HG03108 (cell line): ENCODE data around the gene SLC40A1.

Experiments used
- ATAC-seq: cut with Tn5 transposase; IDR thresholded peaks from one replicate; pipeline ENCODE4 v1.9.1; 2021; ENCODE audit warnings: moderate library complexity; ENCODE audit not compliant: unreplicated experiment

SLC40A1 gene, protein sequence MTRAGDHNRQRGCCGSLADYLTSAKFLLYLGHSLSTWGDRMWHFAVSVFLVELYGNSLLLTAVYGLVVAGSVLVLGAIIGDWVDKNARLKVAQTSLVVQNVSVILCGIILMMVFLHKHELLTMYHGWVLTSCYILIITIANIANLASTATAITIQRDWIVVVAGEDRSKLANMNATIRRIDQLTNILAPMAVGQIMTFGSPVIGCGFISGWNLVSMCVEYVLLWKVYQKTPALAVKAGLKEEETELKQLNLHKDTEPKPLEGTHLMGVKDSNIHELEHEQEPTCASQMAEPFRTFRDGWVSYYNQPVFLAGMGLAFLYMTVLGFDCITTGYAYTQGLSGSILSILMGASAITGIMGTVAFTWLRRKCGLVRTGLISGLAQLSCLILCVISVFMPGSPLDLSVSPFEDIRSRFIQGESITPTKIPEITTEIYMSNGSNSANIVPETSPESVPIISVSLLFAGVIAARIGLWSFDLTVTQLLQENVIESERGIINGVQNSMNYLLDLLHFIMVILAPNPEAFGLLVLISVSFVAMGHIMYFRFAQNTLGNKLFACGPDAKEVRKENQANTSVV

DNA sequence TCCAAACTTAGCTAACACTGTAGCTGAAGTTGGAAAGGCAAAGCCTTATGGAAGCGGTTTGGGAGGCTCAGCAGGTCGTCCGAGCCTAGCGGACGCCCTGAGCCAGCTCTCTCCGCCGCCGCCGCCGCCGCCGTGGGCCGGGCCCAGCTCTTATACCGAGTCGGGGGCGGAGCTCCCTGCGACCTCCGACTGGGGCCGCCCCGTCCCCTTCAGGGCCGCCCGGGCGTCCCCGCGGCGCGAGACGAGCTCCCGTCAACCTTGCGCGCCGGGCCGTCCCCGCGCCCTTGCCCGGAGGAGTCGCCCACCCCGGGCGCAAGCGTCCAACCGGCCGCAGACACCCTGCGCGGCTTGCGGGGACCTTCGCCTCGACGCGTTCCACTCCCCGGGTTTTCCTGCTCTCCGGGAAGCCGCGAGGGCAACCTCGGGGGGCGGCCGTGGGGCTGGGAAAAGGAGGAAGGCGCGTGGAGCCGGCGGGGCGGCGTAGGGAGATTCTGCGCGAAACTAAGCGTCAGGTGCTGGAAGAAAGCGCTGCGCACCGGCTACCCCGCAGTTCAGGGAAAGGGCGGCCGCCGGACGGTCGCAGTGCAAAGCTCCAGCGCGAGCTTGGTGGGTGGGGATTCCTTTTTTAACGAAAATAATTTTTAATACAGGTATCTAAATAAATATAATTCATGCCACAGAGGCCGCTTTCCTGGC, at the start of gene SLC40A1:
TSS of gene SLC40A1 (minus strand) at position 129 of the 696 bp plus-strand sequence. CDS start 326 bp downstream, outside the sequence.
- peak; percentile 59 for ATAC-seq

GRCh38 chr2:189629531-189630453, 49.2 kb upstream of the SLC40A1 start:
- no peak for ATAC-seq

GRCh38 chr2:189628817-189629530, 48.4 kb upstream of the SLC40A1 start:
- no peak for ATAC-seq

GRCh38 chr2:189627789-189628188, 47.2 kb upstream of the SLC40A1 start:
- ATAC-seq, result no peak

DNA sequence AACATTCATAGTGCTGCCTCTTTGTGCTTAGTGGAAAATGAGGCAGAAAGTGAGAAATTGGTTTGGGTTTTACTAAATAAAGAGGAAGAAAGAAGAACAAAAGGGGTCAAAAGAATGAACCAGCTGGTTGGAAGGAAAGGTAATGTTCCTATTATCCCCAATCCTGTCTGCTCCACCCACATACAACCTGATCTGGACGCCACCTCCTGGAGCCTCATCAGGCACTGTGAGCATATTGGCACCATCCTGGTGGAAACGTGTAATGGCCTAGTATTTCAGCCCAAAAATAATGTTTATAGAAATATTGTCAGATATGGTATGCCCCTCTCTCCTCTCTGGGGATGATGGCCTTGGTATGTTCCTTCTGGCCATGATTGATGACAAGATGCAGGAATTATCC, 45.0 kb upstream of the SLC40A1 start:
- no peak for ATAC-seq

- no peak for ATAC-seq
Observed at GRCh38 chr2:189624648-189625355, 44.2 kb upstream of the SLC40A1 start.

- ATAC-seq, result no peak
Observed at GRCh38 chr2:189623049-189623448, 42.5 kb upstream of the SLC40A1 start.

DNA sequence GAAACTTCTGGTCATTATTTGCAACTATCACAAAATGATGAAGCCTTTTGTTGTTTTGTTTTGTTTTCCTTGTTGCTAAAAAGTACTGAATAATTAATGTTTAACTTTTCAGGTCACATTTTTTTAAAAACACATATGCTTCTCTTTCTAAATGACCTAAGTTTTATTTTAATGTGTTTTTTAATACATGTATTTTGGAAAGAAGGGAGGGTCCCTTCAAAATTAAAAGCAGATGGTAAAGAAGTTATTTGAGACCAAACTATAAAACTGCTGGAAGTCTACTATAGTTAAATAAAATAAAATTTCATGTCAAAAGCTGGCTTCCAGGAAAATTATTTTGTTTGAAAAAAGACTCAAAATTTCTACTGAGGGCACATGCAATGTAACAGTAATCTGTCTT, 41.2 kb upstream of the SLC40A1 start:
- no peak for ATAC-seq

- ATAC-seq, result no peak
Observed at GRCh38 chr2:189618197-189618596, 37.6 kb upstream of the SLC40A1 start.

GRCh38 chr2:189614585-189614984, 34.0 kb upstream of the SLC40A1 start:
- ATAC-seq, result no peak

GRCh38 chr2:189613650-189614420, 33.2 kb upstream of the SLC40A1 start:
- no peak for ATAC-seq

DNA sequence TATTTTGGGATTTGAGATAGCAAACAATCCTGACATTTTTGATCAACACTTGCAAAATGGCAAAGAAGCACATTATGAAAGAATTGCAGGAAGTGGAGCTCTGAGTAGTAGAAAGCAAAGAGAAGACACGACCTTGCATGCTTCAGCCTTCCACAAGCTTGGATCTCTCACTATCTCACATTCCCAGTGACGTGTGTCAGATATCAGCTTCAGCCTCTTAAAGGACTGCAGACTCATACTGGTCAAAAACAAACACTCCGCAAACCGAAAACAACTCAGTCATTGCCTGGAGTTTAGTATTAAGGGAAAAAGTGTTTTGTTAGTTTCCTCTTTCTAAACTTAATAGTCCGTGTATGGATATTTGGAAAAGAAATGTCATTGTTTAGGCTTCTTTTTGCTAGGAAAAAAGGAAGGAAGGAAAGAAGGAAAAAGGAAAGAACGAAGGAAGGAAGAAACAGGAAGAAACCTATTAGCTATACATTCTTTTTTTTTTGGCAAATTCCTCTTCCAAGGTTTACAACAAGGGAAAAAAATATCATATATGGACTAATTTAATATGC, 32.6 kb upstream of the SLC40A1 start:
- ATAC-seq, result no peak

- no peak for ATAC-seq
Observed at GRCh38 chr2:189610700-189611099, 30.1 kb upstream of the SLC40A1 start.

DNA sequence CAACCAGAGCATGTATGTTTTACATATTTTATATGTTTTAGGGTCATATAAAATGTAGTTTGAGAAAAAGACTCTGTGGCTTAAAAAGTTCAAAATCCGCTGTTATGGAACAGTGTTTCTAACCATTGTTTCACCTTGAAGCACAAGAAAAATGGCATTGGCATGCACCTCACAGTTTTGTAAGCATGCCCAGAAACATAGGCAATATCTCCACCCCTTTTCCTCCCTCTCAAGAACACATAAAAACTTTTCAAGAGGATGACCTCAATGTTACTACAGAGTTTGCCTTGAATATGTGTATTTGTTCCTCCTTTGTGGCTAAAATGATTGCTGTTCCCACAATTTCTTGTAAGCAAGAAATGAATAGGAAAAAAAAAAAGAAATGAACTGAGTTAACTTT, 29.3 kb upstream of the SLC40A1 start:
- no peak for ATAC-seq

- ATAC-seq, result no peak
Observed at GRCh38 chr2:189609423-189609816, 28.8 kb upstream of the SLC40A1 start.

DNA sequence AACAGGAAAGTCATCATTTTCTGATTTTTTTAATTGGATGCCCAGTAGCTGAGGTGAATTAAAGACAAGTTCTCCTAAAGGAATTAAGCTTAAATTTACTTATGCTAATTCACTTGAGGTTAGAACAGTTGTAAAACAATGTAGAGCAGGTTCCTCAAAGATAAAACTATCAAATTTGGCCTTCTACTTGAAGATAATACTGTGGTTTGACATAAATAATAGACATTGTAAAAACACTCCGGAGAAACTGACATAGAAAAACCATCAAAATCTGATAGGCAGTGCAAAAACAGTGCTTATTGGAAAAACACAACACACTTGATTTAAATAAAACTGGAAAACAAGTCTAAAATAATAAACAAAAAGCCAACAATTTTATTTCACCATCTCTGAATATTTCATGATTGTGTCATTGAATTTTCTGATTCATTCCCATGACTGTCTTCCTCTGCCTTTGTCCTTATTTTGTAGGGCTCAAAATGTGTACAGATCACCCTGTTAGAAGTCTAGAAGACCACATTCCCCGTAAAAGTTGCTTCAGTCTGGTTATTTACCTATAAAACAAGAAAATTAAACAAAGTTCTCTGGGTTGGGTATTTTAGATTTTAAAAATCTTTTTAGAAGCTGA, 28.3 kb upstream of the SLC40A1 start:
- no peak for ATAC-seq

DNA sequence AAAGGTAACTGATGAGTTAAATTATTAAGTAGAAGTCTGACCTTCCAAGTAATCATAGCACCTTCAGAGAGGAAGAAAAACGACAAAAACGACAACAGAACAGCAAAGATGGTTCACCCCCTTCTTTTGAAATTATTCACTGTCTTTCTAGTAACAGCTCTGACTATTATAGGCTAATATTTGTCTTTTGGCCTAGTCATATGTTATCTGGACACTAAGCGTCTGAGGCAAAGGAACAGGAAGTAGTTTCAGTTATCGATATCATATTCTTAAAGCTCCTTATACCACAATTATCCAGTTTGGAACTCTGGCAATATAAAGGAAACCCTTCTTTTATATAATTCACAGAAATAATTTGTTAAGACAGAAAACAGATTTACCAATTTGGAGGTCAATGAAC, 27.6 kb upstream of the SLC40A1 start:
- ATAC-seq, result no peak

DNA sequence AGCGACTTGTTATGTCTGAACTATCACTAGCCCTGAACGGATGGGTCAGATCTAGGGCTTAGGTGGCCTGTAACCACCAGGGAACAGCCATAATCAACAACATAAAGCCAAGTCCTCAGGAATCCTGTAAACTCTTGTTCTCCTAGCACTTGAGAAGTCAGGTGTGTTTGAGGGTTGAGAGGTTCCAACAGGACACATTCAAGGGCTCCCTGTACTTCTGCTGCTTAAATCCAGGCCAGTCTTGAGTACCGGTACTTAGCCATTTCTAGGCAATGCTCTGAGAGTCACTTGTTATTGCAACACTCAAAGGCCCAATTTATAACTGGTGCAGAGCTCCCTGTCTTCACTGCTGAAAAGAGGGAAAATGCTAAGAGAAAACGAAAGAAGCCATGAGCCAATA, 21.6 kb upstream of the SLC40A1 start:
- no peak for ATAC-seq
